Fibroblast of skin of right biceps (primary cell): ENCODE measurements around the gene PHTF2.
"Not testable (repeated sequence)": the region's sequence is repeated elsewhere in the genome, so short reads cannot be mapped to it uniquely, and the experiment has no call there.

Experiments used
- DNase-seq: peaks from one replicate; pipeline ENCODE4 v3.0.0-alpha.2; 2013

Gene PHTF2

DNA sequence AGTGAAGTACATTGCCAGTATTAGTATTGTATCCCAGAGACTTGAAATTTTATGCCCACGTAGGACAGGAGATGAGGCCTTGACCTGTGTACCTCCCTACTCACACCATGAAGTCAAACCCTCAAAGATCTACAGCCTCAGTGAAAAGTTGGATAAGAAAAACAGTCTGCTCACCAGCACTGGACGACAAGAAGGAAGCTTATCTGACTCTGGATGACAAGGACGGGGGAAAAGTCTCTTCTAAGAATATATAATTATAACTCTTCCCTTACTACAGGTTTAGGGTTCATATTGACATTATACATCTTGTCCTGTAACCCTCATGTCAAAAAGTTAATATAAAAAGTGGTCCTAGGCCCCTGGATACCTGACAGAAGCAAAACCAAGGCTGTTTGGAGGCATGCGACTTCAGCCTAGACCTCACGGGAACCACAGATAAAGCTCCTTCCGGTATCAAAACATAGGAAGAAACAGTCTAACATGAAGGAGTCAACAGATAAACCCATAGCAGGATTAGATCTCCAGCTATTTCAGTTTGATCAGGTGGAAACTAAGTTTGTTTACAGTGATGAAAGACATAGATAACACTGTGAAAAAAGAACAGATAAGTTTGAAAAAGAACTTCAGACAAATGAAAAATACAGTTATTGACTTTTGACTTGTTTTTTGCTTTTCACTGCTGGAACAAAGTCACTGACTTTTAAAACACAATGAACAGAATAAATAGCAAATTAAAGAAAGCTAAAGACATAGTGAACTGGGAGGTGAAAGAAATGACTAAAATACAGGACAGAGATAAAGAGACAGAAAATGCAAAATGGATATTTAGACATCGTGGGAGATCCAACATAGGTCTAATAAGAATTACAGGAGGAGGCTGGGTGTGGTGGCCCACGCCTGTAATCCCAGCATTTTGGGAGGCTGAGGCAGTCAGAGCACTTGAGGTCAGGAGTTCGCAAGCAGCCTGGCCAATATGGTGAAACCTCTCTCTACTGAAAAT is 145.9 kb downstream of the PHTF2 start:
- DNase-seq: no peak

DNA sequence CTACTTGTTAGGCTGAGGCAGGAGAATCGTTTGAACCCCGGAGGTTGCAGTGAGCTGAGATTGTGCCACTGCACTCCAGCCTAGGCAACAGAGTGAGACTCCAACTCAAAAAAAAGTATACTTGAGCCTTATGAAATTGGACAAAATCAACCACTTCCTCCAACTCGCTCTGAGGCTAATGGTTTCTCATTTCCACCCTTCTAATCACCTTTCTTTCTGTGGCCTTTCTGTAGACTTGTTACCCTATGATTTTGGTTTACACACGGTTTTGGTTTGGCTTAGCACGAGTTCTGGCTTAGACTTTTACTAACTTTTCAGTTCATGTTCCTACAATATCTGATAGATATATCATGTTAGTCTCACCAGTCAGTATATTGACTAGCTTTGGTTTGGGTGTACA is 152.0 kb downstream of the PHTF2 start:
- DNase-seq: no peak

GRCh38 chr7:77954773-77955555 is 156.4 kb downstream of the PHTF2 start:
- DNase-seq: no peak

DNA sequence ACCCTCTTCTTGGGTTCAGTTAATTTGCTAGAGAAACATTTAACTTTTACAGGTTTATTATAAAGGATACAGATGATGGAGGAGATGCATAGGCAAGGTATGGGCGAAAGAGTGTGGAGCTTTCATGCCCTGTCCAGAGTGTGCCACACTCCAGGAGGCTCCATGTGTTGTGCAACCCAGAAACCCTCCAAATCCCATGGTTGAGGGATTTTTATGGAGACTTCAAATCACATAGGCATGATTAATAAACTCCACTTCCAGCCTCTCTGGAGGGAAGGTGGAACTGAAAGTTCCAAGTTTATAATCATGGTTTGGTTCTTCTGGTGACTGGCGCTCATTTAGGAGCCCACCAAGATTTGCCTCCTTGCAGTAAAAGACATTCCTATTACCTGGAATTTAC is 159.9 kb downstream of the PHTF2 start:
- DNase-seq: no peak

- no peak for DNase-seq
Measured at GRCh38 chr7:77959080-77959479, 160.5 kb downstream of the PHTF2 start.

- no peak for DNase-seq
Measured at GRCh38 chr7:77960336-77960735, 161.8 kb downstream of the PHTF2 start.

DNA sequence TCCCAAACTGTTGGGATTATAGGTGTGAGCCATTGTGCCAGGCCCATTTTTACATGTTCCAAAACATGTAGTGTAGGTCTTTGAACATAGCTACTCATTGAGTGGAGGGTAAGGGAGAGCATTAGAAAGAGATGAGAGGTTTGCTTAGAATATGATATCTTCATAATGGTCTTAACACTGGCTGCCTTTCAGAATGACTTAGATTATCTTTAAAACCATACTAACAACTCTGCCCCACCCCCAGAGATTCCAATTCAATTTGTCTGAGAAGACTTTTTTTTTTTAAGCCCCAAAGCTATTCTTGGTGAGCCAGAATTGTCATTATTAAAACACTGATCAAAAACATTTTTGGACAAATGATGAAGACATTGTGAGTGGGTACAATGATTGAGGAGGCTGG is 168.9 kb downstream of the PHTF2 start:
- DNase-seq: no peak

GRCh38 chr7:77971726-77972125 is 173.2 kb downstream of the PHTF2 start:
- DNase-seq: no peak

DNA sequence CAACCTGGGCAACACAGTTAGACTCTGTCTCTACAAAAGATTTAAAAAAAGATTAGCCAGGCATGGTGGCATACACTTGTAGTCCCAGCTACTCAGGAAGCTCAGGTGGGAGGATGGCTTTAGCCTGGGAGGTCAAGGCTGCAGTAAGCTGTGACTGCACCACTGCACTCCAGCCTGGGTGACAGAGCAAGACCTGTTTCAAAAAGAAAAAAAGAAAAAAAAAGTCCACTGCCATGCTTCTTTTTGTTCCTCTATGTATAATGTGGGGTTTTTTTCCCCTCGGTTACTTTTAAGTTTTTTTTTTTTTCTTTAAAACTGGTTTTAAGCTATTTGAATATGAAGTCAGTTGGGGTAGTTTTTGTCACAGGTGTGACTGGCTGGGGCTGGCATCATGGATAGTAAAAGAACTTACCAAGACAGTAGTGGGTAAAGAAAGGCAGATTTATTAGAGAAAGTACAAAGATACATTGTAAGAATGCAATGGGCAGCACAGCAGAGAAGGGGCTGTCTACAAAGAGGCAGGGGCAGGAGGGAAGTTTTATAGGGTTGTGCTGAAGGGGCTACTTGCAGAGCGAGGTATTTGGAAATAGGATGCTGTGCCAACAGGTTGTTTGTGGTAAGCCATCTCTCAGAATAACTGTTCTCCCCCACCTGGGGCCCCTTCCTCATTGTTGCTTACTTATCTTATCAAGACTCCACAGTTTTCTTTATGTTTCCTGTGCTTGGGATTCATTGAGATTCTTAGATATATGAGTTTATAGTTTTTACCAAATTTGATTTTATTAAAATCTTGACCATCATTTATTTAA is 177.3 kb downstream of the PHTF2 start:
- no peak for DNase-seq

- DNase-seq: peak; percentile 10
Measured at GRCh38 chr7:77979219-77979618, 180.6 kb downstream of the PHTF2 start.

GRCh38 chr7:77980087-77980713 is 181.6 kb downstream of the PHTF2 start:
- no peak for DNase-seq

DNA sequence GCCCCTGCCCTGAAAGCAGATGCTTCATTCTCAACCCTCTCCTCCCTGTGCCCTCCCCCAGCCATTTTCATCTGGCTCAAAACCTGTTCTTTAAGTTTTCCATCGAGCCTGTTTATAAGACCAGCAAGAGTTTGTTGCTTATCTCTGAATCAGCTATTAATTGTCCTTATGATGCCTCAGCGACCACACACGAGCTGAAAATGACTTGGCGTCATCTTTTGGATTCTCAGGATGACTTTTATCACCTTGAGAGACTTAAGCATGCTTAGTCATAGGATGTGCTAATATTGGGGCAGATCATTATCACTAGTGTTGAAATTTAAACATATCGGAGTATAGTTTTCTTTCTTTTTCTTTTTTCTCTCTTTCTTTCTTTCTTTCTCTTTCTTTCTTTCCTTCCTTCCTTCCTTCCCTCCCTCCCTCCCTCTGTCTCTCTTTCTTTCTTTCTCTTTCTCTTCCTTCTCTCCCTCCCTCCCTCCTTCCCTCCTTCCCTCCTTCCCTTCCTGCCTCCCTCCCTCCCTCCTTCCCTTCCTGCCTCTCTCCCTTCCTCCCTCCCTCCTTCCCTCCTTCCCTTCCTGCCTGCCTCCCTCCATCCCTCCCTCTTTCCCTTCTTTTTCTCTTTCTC is 184.5 kb downstream of the PHTF2 start:
- peak; percentile 34 for DNase-seq

DNA sequence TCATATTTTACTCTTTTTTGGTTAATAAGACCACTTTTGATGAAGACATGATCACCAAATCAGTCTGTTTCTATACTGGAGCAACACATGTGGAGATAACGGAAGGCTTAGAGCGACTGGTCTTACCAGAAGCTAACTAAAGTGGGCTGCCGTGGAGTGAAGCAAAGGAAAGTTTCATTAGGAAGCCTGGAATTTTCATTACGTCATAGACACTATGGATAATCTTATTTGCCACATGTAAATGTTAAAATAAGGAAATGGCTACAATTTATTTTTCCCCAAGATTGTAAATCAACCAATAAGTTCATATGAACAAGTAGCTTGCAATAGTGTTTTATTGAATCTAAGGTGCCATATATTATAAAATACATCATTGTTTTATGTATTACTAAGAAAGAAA is 185.4 kb downstream of the PHTF2 start:
- DNase-seq: no peak

DNA sequence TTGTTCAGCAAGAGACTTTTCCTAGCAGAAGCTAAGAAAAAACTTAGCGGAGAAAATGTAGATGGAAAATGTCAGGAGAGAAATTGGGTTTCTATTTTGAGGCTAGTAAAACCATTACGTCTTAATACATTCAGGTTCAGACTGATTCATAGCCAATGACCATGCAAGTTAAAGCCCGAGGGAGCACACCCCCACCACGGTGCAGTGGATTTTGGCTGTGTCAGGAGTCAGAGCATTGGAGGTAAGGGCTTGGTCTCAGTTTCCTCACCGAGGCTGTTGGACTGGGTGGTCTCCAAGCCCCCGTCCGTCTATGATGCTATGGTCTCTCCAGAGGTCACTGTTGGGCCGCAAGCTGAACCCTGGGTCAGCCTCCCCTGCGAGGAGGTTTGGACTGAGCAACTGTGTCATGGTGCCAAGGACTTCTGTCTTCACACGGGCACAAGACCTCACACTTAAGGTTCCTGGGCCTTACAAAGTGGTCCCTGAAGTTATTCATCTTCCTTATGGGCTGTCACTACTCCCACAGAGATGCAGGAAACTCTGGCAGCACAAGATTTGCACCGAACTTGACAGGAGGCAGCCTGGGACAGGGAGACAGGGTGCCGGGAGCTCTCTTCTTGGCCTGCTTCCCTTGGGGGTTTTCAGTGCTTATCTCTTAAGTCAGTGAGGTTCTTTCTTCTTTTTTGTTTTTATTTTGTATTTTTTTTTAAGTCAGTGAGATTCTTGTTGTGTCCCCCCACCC is 186.8 kb downstream of the PHTF2 start:
- DNase-seq: no peak

GRCh38 chr7:77985974-77986339 is 187.4 kb downstream of the PHTF2 start:
- peak; percentile 6 for DNase-seq

GRCh38 chr7:77989981-77990566 is 191.5 kb downstream of the PHTF2 start:
- DNase-seq: no peak

DNA sequence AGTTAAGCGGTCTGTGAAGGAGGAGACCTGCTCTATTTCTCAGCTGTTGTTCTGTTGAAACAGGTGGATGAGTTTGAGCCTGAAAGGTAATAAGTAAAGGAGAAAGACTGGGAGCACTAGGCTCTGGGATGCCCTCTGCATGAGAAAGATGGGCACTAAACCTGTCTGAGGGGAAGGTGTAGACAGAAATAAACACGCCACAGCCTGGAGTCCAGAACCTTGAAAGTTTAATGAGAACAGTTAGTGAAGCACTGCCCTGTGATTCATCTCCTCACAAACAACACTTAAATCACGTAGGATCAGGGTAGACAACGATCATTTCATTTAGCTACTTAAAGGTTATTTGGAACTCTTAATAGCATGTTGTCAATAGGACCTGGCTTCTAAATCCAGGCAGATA is 193.1 kb downstream of the PHTF2 start:
- DNase-seq: no peak

DNA sequence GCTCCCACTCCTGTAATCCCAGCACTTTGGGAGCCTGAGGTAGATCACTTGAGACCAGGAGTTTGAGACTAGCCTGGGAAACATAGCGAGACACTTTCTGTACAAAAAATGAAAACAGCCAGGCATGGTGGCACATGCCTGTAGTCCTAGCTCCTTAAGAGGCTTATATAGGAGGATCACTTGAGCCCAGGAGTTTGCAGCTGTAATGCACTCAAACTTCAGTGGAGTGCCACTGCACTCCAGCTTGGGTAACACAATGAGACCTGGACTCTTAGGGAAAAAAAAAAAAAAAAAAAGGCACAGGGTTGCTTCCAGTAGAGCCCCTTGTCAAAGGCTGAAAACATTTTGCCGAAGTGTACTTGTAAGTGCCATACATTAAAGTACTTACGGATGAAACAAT is 195.3 kb downstream of the PHTF2 start:
- DNase-seq: no peak

DNA sequence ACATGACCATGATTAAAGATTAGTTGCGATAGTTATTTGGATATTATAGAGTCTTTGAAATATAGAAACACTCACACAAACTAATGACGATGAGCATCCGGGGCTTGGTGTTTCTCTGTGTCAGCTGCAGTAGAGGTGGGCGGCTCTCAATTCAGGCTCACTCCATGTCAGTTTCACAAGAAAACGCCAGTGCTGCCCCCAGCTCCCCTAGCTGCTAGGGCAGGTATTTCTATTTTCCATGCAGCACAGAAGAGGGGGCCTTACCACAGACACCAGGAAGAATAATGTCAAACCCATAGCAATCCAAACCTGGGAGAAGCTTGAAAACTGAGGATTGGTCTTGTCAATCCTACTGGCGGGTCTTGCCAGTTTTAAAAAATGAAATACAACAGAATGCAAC is 197.1 kb downstream of the PHTF2 start:
- DNase-seq: peak; percentile 8

GRCh38 chr7:77999168-77999567 is 200.6 kb downstream of the PHTF2 start:
- DNase-seq: not testable (repeated sequence)

DNA sequence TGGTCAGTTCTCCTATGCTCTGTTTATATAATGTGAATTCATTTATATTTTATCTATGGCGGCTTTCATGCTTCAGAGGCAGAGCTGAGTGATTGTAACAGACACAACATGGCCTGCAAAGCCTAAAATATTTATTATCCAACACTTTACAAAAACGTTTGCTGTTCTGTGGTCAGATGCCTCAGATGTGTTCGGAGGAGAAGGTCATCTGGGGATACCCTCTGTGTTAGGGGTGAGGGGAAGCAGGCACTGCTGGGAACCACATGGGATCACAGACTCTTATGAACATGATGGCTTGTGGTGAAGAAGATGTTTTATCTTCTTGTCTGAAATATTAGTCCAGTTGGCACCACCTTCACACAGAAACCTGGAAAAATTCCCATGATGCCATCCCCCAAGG is 203.4 kb downstream of the PHTF2 start:
- no peak for DNase-seq
